ENCODE measurements around the gene BICRA. TPM values are rescaled to one million over a fixed set of nuclear protein-coding genes. Genes with fewer than 3 reads are reported as not detected.
A peak's percentile ranks its signal among the peaks of the same experiment; 100 is the strongest.
"Not testable (repeated sequence)": the region's sequence is repeated elsewhere in the genome, so short reads cannot be mapped to it uniquely, and the experiment has no call there.

BICRA gene
- total RNA-seq, 2 donors from 2014 or later = 17.0 to 17.9 TPM

- H3K27ac Mint-ChIP-seq = no peak overlapping the region
- no peak for DNase-seq
- no peak for ATAC-seq (replicated peaks in 1 of 2)
- no peaks in the 10 kb centered on the region for H3K27me3 Mint-ChIP-seq (ENCODE audit: low read depth)
- no peaks in the 10 kb centered on the region for H3K9me3 Mint-ChIP-seq
- H3K4me1 Mint-ChIP-seq (ENCODE audit: low read depth) = peaks cover 16% of the 10 kb centered on the region
- no peaks in the 10 kb centered on the region for H3K36me3 Mint-ChIP-seq (ENCODE audit: insufficient read depth in 2 of 2)
- H3K4me3 Mint-ChIP-seq = no peak overlapping the region
These were observed 19.3 kb downstream of the BICRA start for GRCh38 chr19:47628078-47628771.

GRCh38 chr19:47630594-47630993 is 21.7 kb downstream of the BICRA start:
- peaks cover 11% of the 10 kb centered on the region for H3K4me1 Mint-ChIP-seq (ENCODE audit: low read depth)
- H3K9me3 Mint-ChIP-seq = no peaks in the 10 kb centered on the region
- H3K27ac Mint-ChIP-seq = no peak overlapping the region
- H3K36me3 Mint-ChIP-seq (ENCODE audit: insufficient read depth in 2 of 2) = no peaks in the 10 kb centered on the region
- H3K4me3 Mint-ChIP-seq = no peak overlapping the region
- no peak for ATAC-seq (replicated peaks in 1 of 2)
- H3K27me3 Mint-ChIP-seq (ENCODE audit: low read depth) = no peaks in the 10 kb centered on the region
- DNase-seq = no peak

GRCh38 chr19:47631681-47632446 is 22.9 kb downstream of the BICRA start:
- ATAC-seq (replicated peaks in 1 of 2) = no peak
- no peak for DNase-seq
- Mint-ChIP-seq H3K36me3 (ENCODE audit: insufficient read depth in 2 of 2) (no peaks in the 10 kb centered on the region), H3K4me3 (no peak overlapping the region), H3K27ac (no peak overlapping the region), H3K4me1 (ENCODE audit: low read depth) (peaks cover 13% of the 10 kb centered on the region), H3K9me3 (no peaks in the 10 kb centered on the region), H3K27me3 (ENCODE audit: low read depth) (no peaks in the 10 kb centered on the region)

GRCh38 chr19:47633517-47633916 is 24.6 kb downstream of the BICRA start:
- Mint-ChIP-seq H3K9me3 (no peaks in the 10 kb centered on the region), H3K36me3 (ENCODE audit: insufficient read depth in 2 of 2) (no peaks in the 10 kb centered on the region), H3K27ac (no peak overlapping the region), H3K4me3 (no peak overlapping the region), H3K4me1 (ENCODE audit: low read depth) (peaks cover 16% of the 10 kb centered on the region), H3K27me3 (ENCODE audit: low read depth) (no peaks in the 10 kb centered on the region)
- DNase-seq (no peak), ATAC-seq (replicated peaks in 1 of 2) (no peak)

GRCh38 chr19:47633996-47634395 is 25.1 kb downstream of the BICRA start:
- no peak overlapping the region for H3K27ac Mint-ChIP-seq
- DNase-seq (no peak), ATAC-seq (replicated peaks in 1 of 2) (no peak)
- no peaks in the 10 kb centered on the region for H3K27me3 Mint-ChIP-seq (ENCODE audit: low read depth)
- peaks cover 16% of the 10 kb centered on the region for H3K4me1 Mint-ChIP-seq (ENCODE audit: low read depth)
- H3K4me3 Mint-ChIP-seq = no peak overlapping the region
- no peaks in the 10 kb centered on the region for H3K36me3 Mint-ChIP-seq (ENCODE audit: insufficient read depth in 2 of 2)
- no peaks in the 10 kb centered on the region for H3K9me3 Mint-ChIP-seq

- H3K27me3 Mint-ChIP-seq (ENCODE audit: low read depth); ATAC-seq (replicated peaks in 1 of 2); H3K9me3 Mint-ChIP-seq; H3K36me3 Mint-ChIP-seq (ENCODE audit: insufficient read depth in 2 of 2); H3K4me3 Mint-ChIP-seq; DNase-seq: not testable (repeated sequence)
- Mint-ChIP-seq H3K27ac (peak overlapping the region; percentile 16), H3K4me1 (ENCODE audit: low read depth) (peaks cover 16% of the 10 kb centered on the region)
These were observed 26.3 kb downstream of the BICRA start for GRCh38 chr19:47635152-47635754.

GRCh38 chr19:47637550-47637949 is 28.6 kb downstream of the BICRA start:
- H3K27me3 Mint-ChIP-seq (ENCODE audit: low read depth) = no peaks in the 10 kb centered on the region
- no peak overlapping the region for H3K27ac Mint-ChIP-seq
- H3K4me3 Mint-ChIP-seq = no peak overlapping the region
- DNase-seq = no peak
- ATAC-seq (replicated peaks in 1 of 2) = no peak
- H3K9me3 Mint-ChIP-seq = no peaks in the 10 kb centered on the region
- H3K4me1 Mint-ChIP-seq (ENCODE audit: low read depth) = peaks cover 23% of the 10 kb centered on the region
- no peaks in the 10 kb centered on the region for H3K36me3 Mint-ChIP-seq (ENCODE audit: insufficient read depth in 2 of 2)

- H3K36me3 Mint-ChIP-seq (ENCODE audit: insufficient read depth in 2 of 2) = peaks cover 4 to 7% of the 10 kb centered on the region in 2 donors
- DNase-seq = no peak
- peaks cover 26% of the 10 kb centered on the region for H3K4me1 Mint-ChIP-seq (ENCODE audit: low read depth)
- H3K27me3 Mint-ChIP-seq (ENCODE audit: low read depth) = no peaks in the 10 kb centered on the region
- no peaks in the 10 kb centered on the region for H3K9me3 Mint-ChIP-seq
- H3K4me3 Mint-ChIP-seq = no peak overlapping the region
- H3K27ac Mint-ChIP-seq = peak overlapping the region; percentile 50
- ATAC-seq (replicated peaks in 1 of 2) = no peak
These were observed 33.1 kb downstream of the BICRA start for GRCh38 chr19:47641891-47642485.

- Mint-ChIP-seq H3K9me3 (no peaks in the 10 kb centered on the region), H3K4me3 (no peak overlapping the region), H3K36me3 (ENCODE audit: insufficient read depth in 2 of 2) (peaks cover 4 to 11% of the 10 kb centered on the region in 2 donors), H3K27me3 (ENCODE audit: low read depth) (no peaks in the 10 kb centered on the region), H3K4me1 (ENCODE audit: low read depth) (peaks cover 26% of the 10 kb centered on the region), H3K27ac (no peak overlapping the region)
- ATAC-seq (replicated peaks in 1 of 2) (no peak), DNase-seq (no peak)
These were observed 34.3 kb downstream of the BICRA start for GRCh38 chr19:47643281-47643680.

- H3K4me1 Mint-ChIP-seq (ENCODE audit: low read depth) = peaks cover 26% of the 10 kb centered on the region
- DNase-seq (no peak), ATAC-seq (replicated peaks in 1 of 2) (no peak)
- no peak overlapping the region for H3K4me3 Mint-ChIP-seq
- H3K27me3 Mint-ChIP-seq (ENCODE audit: low read depth) = no peaks in the 10 kb centered on the region
- no peaks in the 10 kb centered on the region for H3K9me3 Mint-ChIP-seq
- H3K27ac Mint-ChIP-seq = no peak overlapping the region
- H3K36me3 Mint-ChIP-seq (ENCODE audit: insufficient read depth in 2 of 2) = peaks cover 4 to 11% of the 10 kb centered on the region in 2 donors
These were observed 35.3 kb downstream of the BICRA start for GRCh38 chr19:47644199-47644598.

- DNase-seq = no peak
- Mint-ChIP-seq H3K27ac (peak overlapping the region; percentile 8), H3K36me3 (ENCODE audit: insufficient read depth in 2 of 2) (peaks cover 4 to 11% of the 10 kb centered on the region in 2 donors), H3K27me3 (ENCODE audit: low read depth) (no peaks in the 10 kb centered on the region), H3K4me1 (ENCODE audit: low read depth) (peaks cover 26% of the 10 kb centered on the region), H3K9me3 (no peaks in the 10 kb centered on the region), H3K4me3 (no peak overlapping the region)
- ATAC-seq (replicated peaks in 1 of 2) = no peak
These were observed 36.0 kb downstream of the BICRA start for GRCh38 chr19:47644743-47645482.

- DNase-seq (no peak), ATAC-seq (replicated peaks in 1 of 2) (no peak)
- Mint-ChIP-seq H3K4me3 (no peak overlapping the region), H3K36me3 (ENCODE audit: insufficient read depth in 2 of 2) (peaks cover 4 to 11% of the 10 kb centered on the region in 2 donors), H3K27ac (no peak overlapping the region), H3K4me1 (ENCODE audit: low read depth) (peaks cover 23% of the 10 kb centered on the region), H3K9me3 (no peaks in the 10 kb centered on the region), H3K27me3 (ENCODE audit: low read depth) (no peaks in the 10 kb centered on the region)
These were observed 38.0 kb downstream of the BICRA start for GRCh38 chr19:47646924-47647323.
